Neural crest cell (in vitro differentiated cells): ENCODE data around the gene CATSPERE. TPM values are rescaled to one million over a fixed set of nuclear protein-coding genes. Genes with fewer than 3 reads are reported as not detected.

Experiments used
- DNase-seq: peaks from one replicate; pipeline ENCODE4 v3.0.0; 2021; ENCODE audit warnings: low read depth, mixed read lengths, low spot score
- H3K27ac Mint-ChIP-seq: one replicate; pipeline ENCODE4 v1.8.0; 2021; ENCODE audit warnings: mild to moderate bottlenecking, mixed read lengths; ENCODE audit not compliant: unreplicated experiment
- H3K27me3 Mint-ChIP-seq: 2 replicates; pipeline ENCODE4 v1.8.0; 2021; ENCODE audit warnings: low read depth, mild to moderate bottlenecking, mixed read lengths
- H3K36me3 Mint-ChIP-seq: 2 replicates; pipeline ENCODE4 v1.8.0; 2021; ENCODE audit warnings: low read depth, mild to moderate bottlenecking, mixed read lengths
- H3K4me1 Mint-ChIP-seq: 2 replicates; pipeline ENCODE4 v1.8.0; 2021; ENCODE audit warnings: mixed read lengths
- H3K4me3 Mint-ChIP-seq: one replicate; pipeline ENCODE4 v1.8.0; 2021; ENCODE audit warnings: mild to moderate bottlenecking, mixed read lengths
- H3K9me3 Mint-ChIP-seq: 2 replicates; pipeline ENCODE4 v1.8.0; 2021; ENCODE audit warnings: mixed read lengths
- CTCF ChIP-seq: fragments of 200-600 bp; sonication (generic); conservative IDR thresholded peaks from 2 replicates; pipeline ENCODE4 v1.5.0; 2021; ENCODE audit warnings: antibody characterized with exemption, mild to moderate bottlenecking
- total RNA-seq: library from RNA; stranded (reverse); gene quantifications from 2 replicates; pipeline ENCODE4 v1.2.1, GENCODE V29; 2021

Gene CATSPERE
- total RNA-seq, 1 donor from 2014 or later: 0.44 TPM

GRCh38 chr1:244667797-244668196 is 206.7 kb downstream of the CATSPERE start:
- Mint-ChIP-seq H3K27ac (no peak overlapping the region), H3K4me1 (peaks cover under 1% of the 10 kb centered on the region), H3K36me3 (peaks cover 15% of the 10 kb centered on the region), H3K4me3 (no peak overlapping the region), H3K9me3 (no peaks in the 10 kb centered on the region), H3K27me3 (no peaks in the 10 kb centered on the region)
- TF ChIP-seq CTCF: no peak
- DNase-seq: no peak

GRCh38 chr1:244672946-244673682 is 212.0 kb downstream of the CATSPERE start:
- DNase-seq: no peak
- Mint-ChIP-seq H3K9me3 (no peaks in the 10 kb centered on the region), H3K4me1 (peaks cover 11% of the 10 kb centered on the region), H3K4me3 (no peak overlapping the region), H3K36me3 (peaks cover 27% of the 10 kb centered on the region), H3K27ac (no peak overlapping the region), H3K27me3 (no peaks in the 10 kb centered on the region)
- no peak for TF ChIP-seq CTCF

- TF ChIP-seq CTCF: no peak
- Mint-ChIP-seq H3K9me3 (no peaks in the 10 kb centered on the region), H3K27me3 (no peaks in the 10 kb centered on the region), H3K27ac (no peak overlapping the region), H3K4me3 (no peak overlapping the region), H3K36me3 (peaks cover 27% of the 10 kb centered on the region), H3K4me1 (peaks cover 11% of the 10 kb centered on the region)
- no peak for DNase-seq
Measured at GRCh38 chr1:244674446-244674845, 213.4 kb downstream of the CATSPERE start.

GRCh38 chr1:244675167-244675566 is 214.1 kb downstream of the CATSPERE start:
- Mint-ChIP-seq H3K36me3 (peaks cover 27% of the 10 kb centered on the region), H3K9me3 (no peaks in the 10 kb centered on the region), H3K27me3 (no peaks in the 10 kb centered on the region), H3K4me1 (peaks cover 11% of the 10 kb centered on the region), H3K27ac (no peak overlapping the region), H3K4me3 (no peak overlapping the region)
- no peak for TF ChIP-seq CTCF
- DNase-seq: no peak

GRCh38 chr1:244678697-244679096 is 217.6 kb downstream of the CATSPERE start:
- Mint-ChIP-seq H3K9me3 (peaks cover 6% of the 10 kb centered on the region), H3K27me3 (no peaks in the 10 kb centered on the region), H3K4me1 (peaks cover 9% of the 10 kb centered on the region), H3K4me3 (no peak overlapping the region), H3K36me3 (peaks cover 27% of the 10 kb centered on the region), H3K27ac (no peak overlapping the region)
- TF ChIP-seq CTCF: no peak
- no peak for DNase-seq
